Stomach (tissue), 19 donors: Measurements from ENCODE around the gene CARD8. TPM values are rescaled to one million over a fixed set of nuclear protein-coding genes. Genes with fewer than 3 reads are reported as not detected.
A peak's percentile ranks its signal among the peaks of the same experiment; 100 is the strongest.

Experiments used
- DNase-seq, 2 donors: peaks; one replicate each; pipeline versions ENCODE4 v3.0.0 to v3.0.0-alpha.2; 2013 to 2019
- H3K27ac ChIP-seq, 5 donors: fragments of 200-600 bp in 4 of 5; sonication (generic) in 4 of 5; one replicate each; pipeline ENCODE4 v1.5.1; 2013 to 2019; ENCODE audit warnings: mild to moderate bottlenecking in 1 of 5, moderate library complexity in 1 of 5
- H3K27me3 ChIP-seq, 3 donors: fragments of 200-600 bp; sonication (generic); one replicate each; pipeline ENCODE4 v1.5.1; 2017 to 2019; ENCODE audit warnings: mixed run types in 1 of 3
- H3K36me3 ChIP-seq, 4 donors: fragments of 200-600 bp; sonication (generic); 1 replicate in 3 of 4; 2 replicates in 1 of 4; pipeline ENCODE4 v1.5.1; 2016 to 2019
- H3K4me1 ChIP-seq, 4 donors: fragments of 200-600 bp; sonication (generic); one replicate each; pipeline ENCODE4 v1.5.1; 2016 to 2019
- H3K4me3 ChIP-seq, 4 donors: fragments of 200-600 bp; sonication (generic) in 3 of 4; one replicate each; pipeline ENCODE4 v1.5.1; 2016 to 2019; ENCODE audit warnings: mild to moderate bottlenecking in 1 of 4
- H3K9me3 ChIP-seq, 4 donors: fragments of 200-600 bp; sonication (generic); one replicate each; pipeline ENCODE4 v1.5.1; 2016 to 2019
- CTCF ChIP-seq, 7 experiments: fragments of 450-650 bp in 4 of 7; fragments of 200-600 bp in 3 of 7; sonication (generic) in 3 of 7; IDR thresholded peaks; one replicate each; pipeline ENCODE4 v1.5.1; 2016 to 2019; ENCODE audit warnings: antibody characterized with exemption in 7 of 7, control low read depth in 2 of 7, mild to moderate bottlenecking in 1 of 7
- EP300 ChIP-seq: sonication (generic); formaldehyde crosslinking; IDR thresholded peaks from one replicate; pipeline ENCODE4 v1.6.1; 2017; ENCODE audit warnings: antibody characterized with exemption
- POLR2A ChIP-seq, 4 donors: fragments of 450-650 bp; IDR thresholded peaks; one replicate each; pipeline ENCODE4 v1.6.1; 2016; ENCODE audit warnings: antibody characterized with exemption in 4 of 4, control low read depth in 2 of 4, mild to moderate bottlenecking in 1 of 4, moderate library complexity in 1 of 4
- POLR2AphosphoS5 ChIP-seq, 3 donors: sonication (generic); formaldehyde crosslinking; IDR thresholded peaks; one replicate each; pipeline ENCODE4 v1.6.1; 2016; ENCODE audit warnings: antibody characterized with exemption in 3 of 3
- WGBS, 5 donors: extraction: QIAGEN DNeasy Blood & Tissue Kit in 3 of 5; methylation state at CpG; one replicate each; pipeline versions ENCODE4 v1.1.5 to v1.1.7; 2013 to 2018; 5-methylcytosine and 5-hydroxymethylcytosine counted together
- intact Hi-C: fragments of 100-400 bp; cut with DNase I; formaldehyde crosslinking; loops from one replicate; pipeline ENCODE4 v1.15.1; 2023; ENCODE audit warnings: low total_unique reads
- long read RNA-seq, 10 donors: transcript quantifications; one replicate each; lab custom pipeline, GENCODE V29; 2026
- polyA plus RNA-seq, 3 donors: library from polyadenylated mRNA; stranded (reverse); fragments of 200-250 nt; gene quantifications; one replicate each; pipeline ENCODE4 v1.2.3, GENCODE V29; 2013
- total RNA-seq, 5 donors: library from RNA; depleted of rRNA; stranded (reverse); fragments of >200 nt; gene quantifications; one replicate each; pipeline versions ENCODE4 v1.1.0 to v1.2.3, GENCODE V29; 2014 to 2016
- donor health status: healthy with polysubstance abuse.
- donor health status: Bipolar disorder and iron deficiency.
- donor health status: healthy.

Gene CARD8
- total RNA-seq (10 to 100 TPM in 4 of 5 donors, 1 to 10 TPM in 1; 5.2 to 63.6 (median 39.4) TPM), polyA plus RNA-seq (10 to 100 TPM; 16.0 to 20.7 (median 17.1) TPM)
- long read RNA-seq, donor 1, partial matches to known transcripts = 0 of 1 reads
- long read RNA-seq, donor 1, other reads (novel, unspliced or antisense) = 0 of 1 reads
- long read RNA-seq, donor 2, partial matches to known transcripts = 0 of 2 reads
- long read RNA-seq, donor 2, other reads (novel, unspliced or antisense) = 0 of 2 reads
- long read RNA-seq, donor 3, partial matches to known transcripts = 0 of 1 reads
- long read RNA-seq, donor 3, other reads (novel, unspliced or antisense) = 0 of 1 reads
- long read RNA-seq, donor 4 = 0 reads
- long read RNA-seq, donor 5, partial matches to known transcripts = 0 of 3 reads
- long read RNA-seq, donor 5, other reads (novel, unspliced or antisense) = 0 of 3 reads
- long read RNA-seq, donor 6, partial matches to known transcripts = 10 of 11 reads
- long read RNA-seq, donor 6, other reads (novel, unspliced or antisense) = 0 of 11 reads
- long read RNA-seq, donor 7, partial matches to known transcripts = 6 of 9 reads
- long read RNA-seq, donor 7, other reads (novel, unspliced or antisense) = 0 of 9 reads
- long read RNA-seq, donor 8, partial matches to known transcripts = 7 of 8 reads
- long read RNA-seq, donor 8, other reads (novel, unspliced or antisense) = 0 of 8 reads
- long read RNA-seq, donor 9, partial matches to known transcripts = 8 of 9 reads
- long read RNA-seq, donor 9, other reads (novel, unspliced or antisense) = 0 of 9 reads
- long read RNA-seq, donor 10, partial matches to known transcripts = 0 of 4 reads
- long read RNA-seq, donor 10, other reads (novel, unspliced or antisense) = 0 of 4 reads

- Histone ChIP-seq H3K4me3 (peak within 1 kb of the TSS; percentile 42 to 66 (median 56)), H3K36me3 (no peaks in the 10 kb centered on the region), H3K27me3 (no peaks in the 10 kb centered on the region), H3K4me1 (peaks cover 11 to 78% (median 37%) of the 10 kb centered on the region in 4 donors), H3K9me3 (no peaks in the 10 kb centered on the region), H3K27ac (peak within 1 kb of the TSS; percentile 87 to 96 (median 90))
- peak; percentile 82 to 95 for DNase-seq
- intact Hi-C loops = no loop called here
- TF ChIP-seq POLR2AphosphoS5 (IDR thresholded peaks at IDR 0.05) (peak; percentile 22 to 83 (median 81)), EP300 (no peak), POLR2A (IDR thresholded peaks at IDR 0.05) (no peak), CTCF (IDR thresholded peaks at IDR 0.05) (peak in 1 of 7 experiments; percentile 33)
- WGBS, 5 donors = 5 to 8% (median 7%) methylated on average over 15 of the region's 15 CpGs
Observed at GRCh38 chr19:48255376-48256303, at the start of gene CARD8. Gene CARD8, minus strand, starts transcription at chr19:48255912. Its CDS starts 14,892 bp downstream, at chr19:48241020.

GRCh38 chr19:48303866-48304265 lies 48.2 kb upstream of the CARD8 start:
- Histone ChIP-seq H3K9me3 (no peaks in the 10 kb centered on the region), H3K27ac (no peak overlapping the region), H3K4me1 (peaks cover 0 to 3% (median 0%) of the 10 kb centered on the region in 4 donors), H3K27me3 (no peaks in the 10 kb centered on the region), H3K36me3 (no peaks in the 10 kb centered on the region), H3K4me3 (no peak overlapping the region)
- intact Hi-C loops = no loop called here
- 83 to 87% (median 84%) methylated on average over 18 to 19 of the region's 19 CpGs for WGBS, 5 donors
- TF ChIP-seq POLR2AphosphoS5 (IDR thresholded peaks at IDR 0.05) (no peak), CTCF (IDR thresholded peaks at IDR 0.05) (no peak), POLR2A (IDR thresholded peaks at IDR 0.05) (no peak), EP300 (no peak)
- no peak for DNase-seq

GRCh38 chr19:48303367-48303766 lies 47.7 kb upstream of the CARD8 start:
- Histone ChIP-seq H3K4me3 (no peak overlapping the region), H3K27ac (no peak overlapping the region), H3K36me3 (no peaks in the 10 kb centered on the region), H3K4me1 (no peaks in the 10 kb centered on the region), H3K9me3 (no peaks in the 10 kb centered on the region), H3K27me3 (no peaks in the 10 kb centered on the region)
- intact Hi-C loops = no loop called here
- no peak for DNase-seq
- WGBS, 5 donors = 82 to 94% (median 92%) methylated on average over 9 to 13 of the region's 13 CpGs
- no peak for TF ChIP-seq POLR2AphosphoS5 (IDR thresholded peaks at IDR 0.05)
- TF ChIP-seq EP300 = no peak
- no peak for TF ChIP-seq CTCF (IDR thresholded peaks at IDR 0.05)

- intact Hi-C loops = no loop called here
Observed at GRCh38 chr19:48302600-48302959, 46.9 kb upstream of the CARD8 start.

More at GRCh38 chr19:48302600-48302959, 46.9 kb upstream of the CARD8 start:
- Histone ChIP-seq H3K4me3 (no peak overlapping the region), H3K27ac (no peak overlapping the region), H3K4me1 (no peaks in the 10 kb centered on the region), H3K9me3 (no peaks in the 10 kb centered on the region), H3K36me3 (no peaks in the 10 kb centered on the region), H3K27me3 (peaks cover 0 to under 1% (median 0%) of the 10 kb centered on the region in 3 donors)
- no peak for DNase-seq
- 88 to 93% (median 91%) methylated on average over 10 to 12 of the region's 12 CpGs for WGBS, 5 donors
- no peak for TF ChIP-seq POLR2AphosphoS5 (IDR thresholded peaks at IDR 0.05)
- no peak for TF ChIP-seq POLR2A (IDR thresholded peaks at IDR 0.05)
- TF ChIP-seq CTCF (IDR thresholded peaks at IDR 0.05) = no peak
- TF ChIP-seq EP300 = no peak
